CD4-positive, alpha-beta T cell (primary cell): ENCODE results near the gene CDC42SE1. TPM values are rescaled to one million over a fixed set of nuclear protein-coding genes. Genes with fewer than 3 reads are reported as not detected.
A peak's percentile ranks its signal among the peaks of the same experiment; 100 is the strongest.

Experiments
- ATAC-seq: fragments of 200-7000 bp; cut with Tn5 transposase; one replicate; pipeline ENCODE4 v1.10.0; 2022; ENCODE audit warnings: mild to moderate bottlenecking; ENCODE audit not compliant: poor library complexity
- CTCF ChIA-PET: fragments of 350-600 bp; sonication (Branson Sonifier 250); formaldehyde crosslinking; loops from one replicate; lab custom pipeline; 2021; ENCODE audit warnings: antibody characterized with exemption, inconsistent platforms; lab: Charles Lee
- POLR2A ChIA-PET: fragments of 350-600 bp; sonication (Branson Sonifier 250); formaldehyde crosslinking; loops from one replicate; lab custom pipeline; 2021; ENCODE audit warnings: antibody characterized with exemption, inconsistent platforms; lab: Charles Lee
- DNase-seq, 14 experiments: peaks; one replicate each; pipeline ENCODE4 v3.0.0-alpha.2; 2013 to 2020; ENCODE audit warnings: mixed read lengths in 2 of 14
- H3K27ac ChIP-seq, 2 donors: one replicate each; pipeline versions ENCODE4 v1.5.1 to v1.7.0; 2013; ENCODE audit warnings: low read length in 2 of 2, low read depth in 1 of 2, mild to moderate bottlenecking in 1 of 2
- H3K27me3 ChIP-seq, 2 experiments: 1 replicate in 1 of 2; 2 replicates in 1 of 2; pipeline versions ENCODE4 v1.6.1 to v1.7.0; 2013; ENCODE audit warnings: low read length in 2 of 2, control low read depth in 1 of 2, mild to moderate bottlenecking in 1 of 2, moderate library complexity in 1 of 2; ENCODE audit not compliant: insufficient read depth in 2 of 2, control insufficient read depth in 1 of 2
- H3K36me3 ChIP-seq: one replicate; pipeline ENCODE4 v1.6.1; 2013; ENCODE audit warnings: low read length, control low read depth; ENCODE audit not compliant: insufficient read depth
- H3K4me1 ChIP-seq: one replicate; pipeline ENCODE4 v1.6.1; 2013; ENCODE audit warnings: low read length, control low read depth; ENCODE audit not compliant: insufficient read depth
- H3K4me3 ChIP-seq: one replicate; pipeline ENCODE4 v1.5.1; 2013; ENCODE audit warnings: mild to moderate bottlenecking, low read length, moderate library complexity
- H3K9me3 ChIP-seq, 2 experiments: 1 replicate in 1 of 2; 2 replicates in 1 of 2; pipeline versions ENCODE4 v1.6.1 to v1.7.0; 2013; ENCODE audit warnings: low read length in 2 of 2, mild to moderate bottlenecking in 2 of 2, control low read depth in 1 of 2, moderate library complexity in 1 of 2; ENCODE audit not compliant: control insufficient read depth in 1 of 2, insufficient read depth in 1 of 2
- H3K27ac Mint-ChIP-seq: one replicate; pipeline ENCODE4 v1.8.0; 2020; ENCODE audit warnings: mixed read lengths
- H3K27me3 Mint-ChIP-seq: one replicate; pipeline ENCODE4 v1.8.0; 2021; ENCODE audit warnings: mixed read lengths
- H3K36me3 Mint-ChIP-seq: one replicate; pipeline ENCODE4 v1.8.0; 2021; ENCODE audit warnings: low read depth, mixed read lengths
- H3K4me1 Mint-ChIP-seq: one replicate; pipeline ENCODE4 v1.8.0; 2021; ENCODE audit warnings: low read depth, mixed read lengths
- H3K4me3 Mint-ChIP-seq: one replicate; pipeline ENCODE4 v1.8.0; 2020; ENCODE audit warnings: mild to moderate bottlenecking, mixed read lengths
- H3K9me3 Mint-ChIP-seq: one replicate; pipeline ENCODE4 v1.8.0; 2020; ENCODE audit warnings: mixed read lengths
- CTCF ChIP-seq: fragments of 200-600 bp; IDR thresholded peaks from one replicate; pipeline ENCODE4 v1.8.0; 2022; ENCODE audit warnings: antibody characterized with exemption, mild to moderate bottlenecking
- intact Hi-C, 2 experiments: fragments of 100-400 bp; cut with DNase I in 1 of 2; cut with micrococcal nuclease in 1 of 2; formaldehyde crosslinking; loops; one replicate each; pipeline versions ENCODE4 v1.15.1 to v1.9.0; 2023 to 2025; cut with DNase I, micrococcal nuclease
- total RNA-seq, 174 experiments: library from RNA in 2 of 174; stranded (reverse) in 2 of 174; gene quantifications; one replicate each; pipeline ENCODE4 v1.2.3 and lab custom pipeline; 2021 to 2026

Gene CDC42SE1
- total RNA-seq, 2 experiments from 2014 or later, result 401 to 404 TPM

DNA sequence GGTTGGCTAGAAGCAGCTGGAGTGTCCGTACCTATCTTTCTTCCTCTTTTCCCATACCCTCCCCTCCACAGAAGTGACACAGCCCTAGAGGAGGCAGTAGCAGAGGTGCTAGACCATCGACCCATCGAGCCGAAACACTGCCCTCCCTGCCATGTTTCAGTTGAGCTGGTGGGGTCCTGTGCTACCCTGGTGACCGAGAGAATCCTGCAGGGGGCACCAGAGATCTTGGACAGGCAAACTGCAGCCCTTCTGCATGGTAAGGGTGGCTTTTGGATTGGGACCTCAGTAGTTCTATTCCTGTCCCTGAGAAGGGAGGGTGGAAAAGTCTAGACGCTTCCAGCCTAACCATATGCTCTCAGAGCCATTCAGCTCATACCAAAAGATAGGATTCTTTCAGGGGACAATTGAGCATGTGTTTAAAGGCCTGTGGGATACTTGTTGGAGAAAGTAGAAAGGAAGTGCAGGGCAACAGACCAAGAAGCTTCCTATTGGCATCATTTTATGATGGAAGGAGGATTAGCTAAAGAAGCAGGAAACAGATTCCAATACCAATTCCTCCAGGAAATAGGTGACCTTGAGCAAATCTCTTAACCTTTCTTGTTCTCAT is 34.8 kb downstream of the CDC42SE1 start:
- DNase-seq, result peak; percentile 81 to 95 (median 88)
- Mint-ChIP-seq H3K4me3 (no peak overlapping the region), H3K36me3 (peaks cover 49% of the 10 kb centered on the region), H3K27ac (peak overlapping the region; percentile 52), H3K9me3 (no peaks in the 10 kb centered on the region), H3K4me1 (peaks cover 6% of the 10 kb centered on the region), H3K27me3 (no peaks in the 10 kb centered on the region)
- peak; percentile 83 for TF ChIP-seq CTCF
- intact Hi-C loops, result loop anchor here (1.0 to 5.0 kb wide), 7 partner anchors 34 to 213 kb away; partner anchors contain the start of genes CDC42SE1 (in 2 of the 2), TNFAIP8L2 (in 2 of the 2) and GABPB2 (in 1 of the 2)
- Histone ChIP-seq H3K4me3 (no peak overlapping the region), H3K9me3 (no peaks in the 10 kb centered on the region), H3K36me3 (peaks cover 47% of the 10 kb centered on the region), H3K4me1 (peaks cover 7% of the 10 kb centered on the region), H3K27me3 (no peaks in the 10 kb centered on the region), H3K27ac (no peak overlapping the region)
- POLR2A ChIA-PET, result interaction anchor here (0.6 to 2.3 kb wide), 14 partner anchors 13 to 484 kb away, joined by 3 to 31 read pairs (median 6); partner anchors contain the start of genes C1orf56, CDC42SE1, MINDY1 and MLLT11
- ATAC-seq, result peak; percentile 100
- CTCF ChIA-PET, result interaction anchor here (0.6 to 2.4 kb wide), 38 partner anchors 10 to 226 kb away, joined by 3 to 69 read pairs (median 6); partner anchors contain the start of genes BNIPL, C1orf56, CDC42SE1 and GABPB2

GRCh38 chr1:151013518-151013917 is 45.9 kb downstream of the CDC42SE1 start:
- no peak overlapping the region for H3K27ac Mint-ChIP-seq
- H3K27me3 ChIP-seq, result no peaks in the 10 kb centered on the region
- no peaks in the 10 kb centered on the region for H3K27me3 Mint-ChIP-seq

More at GRCh38 chr1:151013518-151013917, 45.9 kb downstream of the CDC42SE1 start:
- H3K4me3 ChIP-seq, result no peak overlapping the region
- H3K36me3 ChIP-seq, result peaks cover 36% of the 10 kb centered on the region
- DNase-seq, result no peak
- POLR2A ChIA-PET, result no interaction called here
- no peaks in the 10 kb centered on the region for H3K9me3 ChIP-seq
- H3K4me3 Mint-ChIP-seq, result peak overlapping the region; percentile 1
- peaks cover 51% of the 10 kb centered on the region for H3K4me1 Mint-ChIP-seq
- H3K4me1 ChIP-seq, result peaks cover 41% of the 10 kb centered on the region
- H3K36me3 Mint-ChIP-seq, result peaks cover 44% of the 10 kb centered on the region
- H3K9me3 Mint-ChIP-seq, result no peaks in the 10 kb centered on the region
- intact Hi-C loops, result loop anchor here in 1 of 2 experiments (10.0 kb wide), 1 partner anchor 241 kb away; the partner anchor contains the start of gene PSMD4
- H3K27ac ChIP-seq, result no peak overlapping the region
- CTCF ChIA-PET, result interaction anchor here (1.2 kb wide), 1 partner anchor 11 kb away, joined by 3 read pairs; no protein-coding TSS in a partner anchor
- TF ChIP-seq CTCF, result no peak
- ATAC-seq, result no peak
